Ascending aorta (tissue), 2 donors: ENCODE results near the gene ZNF84. TPM values are rescaled to one million over a fixed set of nuclear protein-coding genes. Genes with fewer than 3 reads are reported as not detected.

ENCODE experiments used
- DNase-seq, 2 donors: peaks; one replicate each; pipeline ENCODE4 v3.0.0-alpha.2; 2019; ENCODE audit warnings: low spot score in 2 of 2
- H3K27ac ChIP-seq, 2 donors: fragments of 200-600 bp; sonication (generic); one replicate each; pipeline ENCODE4 v1.5.1; 2016 to 2017; ENCODE audit warnings: mild to moderate bottlenecking in 1 of 2
- H3K27me3 ChIP-seq: fragments of 200-600 bp; sonication (generic); one replicate; pipeline ENCODE4 v1.5.1; 2017
- H3K36me3 ChIP-seq, 2 donors: fragments of 200-600 bp; sonication (generic); one replicate each; pipeline ENCODE4 v1.5.1; 2016
- H3K4me1 ChIP-seq, 2 donors: fragments of 200-600 bp; sonication (generic); one replicate each; pipeline ENCODE4 v1.5.1; 2016 to 2017; ENCODE audit warnings: mild to moderate bottlenecking in 1 of 2
- H3K4me3 ChIP-seq, 2 donors: fragments of 200-600 bp; sonication (generic); one replicate each; pipeline ENCODE4 v1.5.1; 2016 to 2017; ENCODE audit warnings: mild to moderate bottlenecking in 1 of 2
- H3K9me3 ChIP-seq, 2 donors: fragments of 200-600 bp; sonication (generic); one replicate each; pipeline ENCODE4 v1.5.1; 2016
- CTCF ChIP-seq, 3 experiments: fragments of 200-600 bp in 2 of 3; fragments of 450-650 bp in 1 of 3; sonication (generic) in 2 of 3; IDR thresholded peaks; one replicate each; pipeline ENCODE4 v1.5.1; 2016 to 2019; ENCODE audit warnings: antibody characterized with exemption in 3 of 3, mild to moderate bottlenecking in 1 of 3, moderate library complexity in 1 of 3
- intact Hi-C: fragments of 100-400 bp; cut with DNase I; formaldehyde crosslinking; loops from one replicate; pipeline ENCODE4 v1.15.1; 2023
- total RNA-seq: library from RNA; depleted of rRNA; stranded (reverse); fragments of >200 nt; gene quantifications from one replicate; pipeline ENCODE4 v1.1.0, GENCODE V29; 2016

The ZNF84 gene
- total RNA-seq, 1 donor from 2014 or later: 2.7 TPM

GRCh38 chr12:133038118-133038709, 905 bp downstream of the ZNF84 start:
- Histone ChIP-seq H3K27ac (peak overlapping the region; percentile 95 to 98), H3K9me3 (peaks cover 61 to 76% of the 10 kb centered on the region in 2 donors)

GRCh38 chr12:133046698-133047097, 9.4 kb downstream of the ZNF84 start:
- Histone ChIP-seq H3K27ac (no peak overlapping the region), H3K4me1 (no peaks in the 10 kb centered on the region), H3K36me3 (peaks cover 96 to 99% of the 10 kb centered on the region in 2 donors), H3K27me3 (no peaks in the 10 kb centered on the region), H3K9me3 (peaks cover 98 to 100% of the 10 kb centered on the region in 2 donors), H3K4me3 (no peak overlapping the region)
- DNase-seq: no peak
- no peak for TF ChIP-seq CTCF (IDR thresholded peaks at IDR 0.05)
- intact Hi-C loops: no loop called here

More at GRCh38 chr12:133038118-133038709, 905 bp downstream of the ZNF84 start:
- intact Hi-C loops: loop anchor here (5.0 kb wide), 1 partner anchor 211 kb away; the partner anchor contains the start of gene GOLGA3
- DNase-seq: no peak
- Histone ChIP-seq H3K4me3 (peak overlapping the region; percentile 83 to 99), H3K36me3 (peaks cover 26 to 37% of the 10 kb centered on the region in 2 donors), H3K27me3 (no peaks in the 10 kb centered on the region), H3K4me1 (peaks cover 0 to 3% of the 10 kb centered on the region in 2 donors)
- TF ChIP-seq CTCF (IDR thresholded peaks at IDR 0.05): no peak

- no peak overlapping the region for H3K4me3 ChIP-seq
- no peaks in the 10 kb centered on the region for H3K27me3 ChIP-seq
- H3K9me3 ChIP-seq: peaks cover 100% of the 10 kb centered on the region in 2 donors
- DNase-seq: no peak
- intact Hi-C loops: no loop called here
- peaks cover 64 to 74% of the 10 kb centered on the region in 2 donors for H3K36me3 ChIP-seq
- no peak overlapping the region for H3K27ac ChIP-seq
- no peaks in the 10 kb centered on the region for H3K4me1 ChIP-seq
- TF ChIP-seq CTCF (IDR thresholded peaks at IDR 0.05): no peak
Observed at GRCh38 chr12:133057446-133057845, 20.1 kb downstream of the ZNF84 start.

- H3K27me3 ChIP-seq: no peaks in the 10 kb centered on the region
- no peak overlapping the region for H3K4me3 ChIP-seq
- H3K36me3 ChIP-seq: peaks cover 55 to 64% of the 10 kb centered on the region in 2 donors
- H3K27ac ChIP-seq: no peak overlapping the region
- no peak for TF ChIP-seq CTCF (IDR thresholded peaks at IDR 0.05)
- intact Hi-C loops: no loop called here
- H3K9me3 ChIP-seq: peaks cover 100% of the 10 kb centered on the region in 2 donors
- H3K4me1 ChIP-seq: no peaks in the 10 kb centered on the region
- no peak for DNase-seq
Observed at GRCh38 chr12:133058203-133059113, 21.1 kb downstream of the ZNF84 start.

GRCh38 chr12:133061954-133062353, 24.6 kb downstream of the ZNF84 start:
- Histone ChIP-seq H3K27ac (no peak overlapping the region), H3K27me3 (no peaks in the 10 kb centered on the region), H3K4me3 (no peak overlapping the region), H3K36me3 (peaks cover 31 to 32% of the 10 kb centered on the region in 2 donors), H3K9me3 (peaks cover 99 to 100% of the 10 kb centered on the region in 2 donors), H3K4me1 (no peaks in the 10 kb centered on the region)
- DNase-seq: no peak
- TF ChIP-seq CTCF (IDR thresholded peaks at IDR 0.05): no peak
- intact Hi-C loops: no loop called here
